BJ (cell line): ENCODE measurements around the gene ATG2B. TPM values are rescaled to one million over a fixed set of nuclear protein-coding genes. Genes with fewer than 3 reads are reported as not detected.
"Not testable (repeated sequence)": the region's sequence is repeated elsewhere in the genome, so short reads cannot be mapped to it uniquely, and the experiment has no call there.

Experiments
- CTCF ChIA-PET: fragments of 350-600 bp; formaldehyde crosslinking; extraction: SDS; loops from one replicate; lab custom pipeline; 2021; ENCODE audit warnings: antibody characterized with exemption, inconsistent platforms; lab: Yijun Ruan, JAX
- POLR2A ChIA-PET: fragments of 300-600 bp; sonication (Branson Sonifier 250); formaldehyde crosslinking; extraction: SDS; loops from one replicate; lab custom pipeline; 2021; ENCODE audit warnings: antibody characterized with exemption; lab: Charles Lee
- DNase-seq: peaks from one replicate; pipeline ENCODE4 v3.0.0-alpha.2; 2011; ENCODE audit warnings: low read depth
- H3K27me3 ChIP-seq: 2 replicates; pipeline ENCODE4 v1.6.0; 2011; ENCODE audit warnings: low read length; ENCODE audit not compliant: control insufficient read depth, insufficient read depth
- H3K36me3 ChIP-seq: 2 replicates; pipeline ENCODE4 v1.5.1; 2011; ENCODE audit warnings: low read length; ENCODE audit not compliant: control insufficient read depth, insufficient read depth
- H3K4me3 ChIP-seq: 2 replicates; pipeline ENCODE4 v1.5.1; 2011; ENCODE audit warnings: low read depth, mild to moderate bottlenecking, control low read depth, low read length
- polyA plus RNA-seq: library from polyadenylated mRNA; depleted of rRNA; stranded (reverse); fragments of >200 nt; gene quantifications from 2 replicates; pipeline ENCODE4 v1.2.3, GENCODE V29; 2011
- TF ChIP-seq, protein P1 (sequence below): IDR thresholded peaks from 2 replicates; pipeline ENCODE4 v1.5.1; 2011; ENCODE audit warnings: low read depth, mild to moderate bottlenecking, control low read depth, inconsistent platforms, low read length, moderate library complexity; ENCODE audit not compliant: insufficient read depth

The ATG2B gene
- polyA plus RNA-seq, 1 experiment, result 11.6 TPM

DNA sequence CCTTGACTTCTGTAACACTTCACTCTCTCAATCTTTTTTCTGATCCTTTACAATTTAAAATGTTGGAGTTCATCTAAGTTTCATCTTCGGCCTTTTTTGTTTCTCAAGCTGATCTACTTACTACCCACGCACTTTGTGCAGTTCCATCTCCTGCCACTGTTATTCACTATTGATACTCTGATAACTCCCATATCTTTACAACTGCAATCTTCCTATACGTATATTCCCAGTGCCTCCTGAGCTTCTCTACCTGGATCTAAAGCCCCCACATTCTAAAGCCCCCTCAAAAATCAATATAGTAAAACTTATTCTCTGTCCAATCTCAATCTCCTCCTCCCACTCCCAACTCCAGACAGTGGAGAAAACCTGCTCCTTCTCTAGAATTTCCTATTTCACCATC is 5.9 kb downstream of the ATG2B start:
- POLR2A ChIA-PET, result no interaction called here
- Histone ChIP-seq H3K27me3 (no peaks in the 10 kb centered on the region), H3K36me3 (no peaks in the 10 kb centered on the region), H3K4me3 (no peak overlapping the region)
- TF ChIP-seq, protein P1, sequence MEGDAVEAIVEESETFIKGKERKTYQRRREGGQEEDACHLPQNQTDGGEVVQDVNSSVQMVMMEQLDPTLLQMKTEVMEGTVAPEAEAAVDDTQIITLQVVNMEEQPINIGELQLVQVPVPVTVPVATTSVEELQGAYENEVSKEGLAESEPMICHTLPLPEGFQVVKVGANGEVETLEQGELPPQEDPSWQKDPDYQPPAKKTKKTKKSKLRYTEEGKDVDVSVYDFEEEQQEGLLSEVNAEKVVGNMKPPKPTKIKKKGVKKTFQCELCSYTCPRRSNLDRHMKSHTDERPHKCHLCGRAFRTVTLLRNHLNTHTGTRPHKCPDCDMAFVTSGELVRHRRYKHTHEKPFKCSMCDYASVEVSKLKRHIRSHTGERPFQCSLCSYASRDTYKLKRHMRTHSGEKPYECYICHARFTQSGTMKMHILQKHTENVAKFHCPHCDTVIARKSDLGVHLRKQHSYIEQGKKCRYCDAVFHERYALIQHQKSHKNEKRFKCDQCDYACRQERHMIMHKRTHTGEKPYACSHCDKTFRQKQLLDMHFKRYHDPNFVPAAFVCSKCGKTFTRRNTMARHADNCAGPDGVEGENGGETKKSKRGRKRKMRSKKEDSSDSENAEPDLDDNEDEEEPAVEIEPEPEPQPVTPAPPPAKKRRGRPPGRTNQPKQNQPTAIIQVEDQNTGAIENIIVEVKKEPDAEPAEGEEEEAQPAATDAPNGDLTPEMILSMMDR, result no peak
- CTCF ChIA-PET, result interaction anchor here (0.9 to 1.0 kb wide), 3 partner anchors 12 to 31 kb away, joined by 3 read pairs; no protein-coding TSS in a partner anchor
- no peak for DNase-seq

DNA sequence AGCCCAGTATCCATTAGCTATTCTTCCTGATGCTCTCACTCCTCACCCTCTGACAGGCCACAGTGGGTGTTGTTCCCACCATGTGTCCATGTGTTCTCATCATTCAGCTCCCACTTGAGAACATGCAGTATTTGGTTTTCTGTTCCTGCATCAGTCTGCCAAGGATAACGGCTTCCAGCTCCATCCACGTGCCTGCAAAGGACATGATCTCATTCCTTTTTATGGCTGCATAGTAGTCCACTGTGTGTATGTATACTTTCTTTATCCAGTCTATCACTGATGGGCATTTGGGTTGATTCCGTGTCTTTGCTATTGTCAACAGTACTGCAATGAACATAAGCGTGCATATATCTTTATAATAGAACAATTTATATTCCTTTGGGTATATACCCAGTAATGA is 8.9 kb downstream of the ATG2B start:
- DNase-seq, result no peak
- ChIA-PET POLR2A (no interaction called here), CTCF (no interaction called here)
- Histone ChIP-seq H3K4me3 (no peak overlapping the region), H3K36me3 (peaks cover 2% of the 10 kb centered on the region; the same call in 1 of the 2 replicates), H3K27me3 (no peaks in the 10 kb centered on the region)
- TF ChIP-seq, protein P1, result no peak

DNA sequence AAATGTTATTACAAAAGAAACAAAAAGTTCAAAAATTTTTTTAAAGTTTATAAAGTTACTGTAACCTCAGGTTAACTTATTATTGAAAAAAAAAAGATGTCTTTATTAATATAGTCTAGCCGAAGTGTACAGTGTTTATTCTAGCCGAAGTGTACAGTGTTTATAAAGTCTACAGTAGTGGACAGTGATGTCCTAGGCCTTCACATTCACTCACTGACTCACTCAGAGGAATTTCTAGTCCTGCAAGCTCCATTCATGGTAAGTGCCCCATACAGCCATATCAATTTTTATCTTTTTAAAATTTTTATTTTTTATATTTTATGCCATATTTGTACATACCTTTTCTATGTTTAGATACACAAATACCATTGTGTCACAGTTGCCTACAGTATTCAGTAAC is 10.4 kb downstream of the ATG2B start:
- ChIA-PET POLR2A (no interaction called here), CTCF (interaction anchor here (0.6 kb wide), 2 partner anchors 18 to 128 kb away, joined by 3 read pairs; no protein-coding TSS in a partner anchor)
- TF ChIP-seq, protein P1, result no peak
- DNase-seq, result no peak
- Histone ChIP-seq H3K4me3 (no peak overlapping the region), H3K27me3 (no peaks in the 10 kb centered on the region), H3K36me3 (peaks cover 2% of the 10 kb centered on the region; the same call in 1 of the 2 replicates)

DNA sequence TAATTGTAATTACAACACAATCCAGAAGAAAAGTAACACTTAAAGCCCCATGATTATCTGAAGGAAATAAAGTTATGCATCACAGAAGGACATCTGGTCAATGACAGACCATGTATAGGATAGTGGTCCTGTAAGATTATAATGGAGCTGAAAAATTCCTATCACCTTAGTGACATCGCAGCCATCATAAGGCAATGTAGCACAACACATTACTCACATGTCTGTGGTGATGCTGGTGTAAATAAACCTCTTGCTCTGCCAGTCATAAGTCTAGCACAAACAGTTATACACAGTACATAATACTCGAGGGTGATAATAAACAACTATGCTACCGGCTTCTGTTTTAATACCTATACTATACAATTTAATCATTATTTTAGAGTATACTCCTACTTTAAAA is 11.2 kb downstream of the ATG2B start:
- DNase-seq, result no peak
- no peak overlapping the region for H3K4me3 ChIP-seq
- POLR2A ChIA-PET, result no interaction called here
- H3K36me3 ChIP-seq, result peaks cover 2% of the 10 kb centered on the region; the same call in 1 of the 2 replicates
- CTCF ChIA-PET, result interaction anchor here (0.6 kb wide), 1 partner anchor 127 kb away, joined by 3 read pairs; no protein-coding TSS in a partner anchor
- no peaks in the 10 kb centered on the region for H3K27me3 ChIP-seq
- TF ChIP-seq, protein P1, result no peak

DNA sequence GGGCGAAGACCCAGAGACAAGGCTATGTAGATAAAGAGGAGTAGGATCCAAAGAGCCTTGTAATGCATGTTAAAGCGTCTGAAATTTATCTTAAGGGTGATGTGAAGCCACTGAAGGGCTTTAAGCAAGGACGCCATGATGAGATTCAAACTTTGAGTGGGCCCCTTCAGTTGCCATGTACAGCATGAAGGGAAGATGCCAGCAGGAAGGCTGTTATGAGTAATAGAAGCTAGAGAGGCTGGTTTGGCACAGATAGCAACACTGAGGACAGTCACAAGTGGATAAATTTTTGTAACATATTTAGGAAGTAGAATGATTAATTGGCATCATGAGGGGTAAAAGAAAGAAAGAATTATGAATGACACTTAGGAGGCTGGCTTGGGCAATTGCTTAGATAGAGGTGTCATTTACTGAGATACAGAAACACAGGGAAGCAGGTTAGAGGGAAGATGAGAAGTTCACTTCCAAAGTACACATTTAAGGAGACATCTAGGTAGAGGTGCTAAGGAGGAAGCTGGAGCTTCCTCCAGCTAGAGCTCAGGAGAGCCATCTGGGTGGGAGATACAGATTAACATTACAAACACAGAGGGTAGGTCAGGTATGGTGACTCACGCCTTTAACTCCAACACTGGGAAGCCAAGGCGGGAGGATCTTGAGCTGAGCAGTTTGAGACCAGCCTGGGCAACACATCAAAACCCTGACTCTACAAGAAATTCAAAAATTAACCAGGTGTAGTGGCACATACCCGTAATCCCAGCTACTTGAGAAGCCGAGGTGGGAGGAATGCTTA is 13.7 kb downstream of the ATG2B start:
- CTCF ChIA-PET, result no interaction called here
- DNase-seq, result no peak
- H3K27me3 ChIP-seq, result no peaks in the 10 kb centered on the region
- TF ChIP-seq, protein P1, result no peak
- peaks cover 2% of the 10 kb centered on the region; the same call in 1 of the 2 replicates for H3K36me3 ChIP-seq
- POLR2A ChIA-PET, result no interaction called here
- H3K4me3 ChIP-seq, result no peak overlapping the region

DNA sequence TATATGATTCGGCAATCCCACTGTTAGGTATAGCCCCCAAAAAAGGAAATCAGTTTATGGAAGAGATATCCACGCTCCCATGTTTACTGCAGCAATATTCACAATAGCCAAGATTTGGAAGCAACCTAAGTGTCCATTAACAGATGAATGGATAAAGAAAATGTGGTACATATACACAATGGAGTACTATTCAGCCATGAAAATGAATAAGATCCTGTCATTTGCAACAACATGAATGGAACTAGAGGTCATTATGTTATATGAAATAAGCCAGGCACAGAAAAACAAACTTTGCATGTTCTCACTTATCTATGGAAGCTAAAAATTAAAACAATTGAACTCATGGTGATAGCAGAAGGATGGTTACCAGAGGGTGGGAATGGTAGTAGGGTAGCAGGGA is 15.2 kb downstream of the ATG2B start:
- POLR2A ChIA-PET, result not testable (repeated sequence)

More for the DNA sequence above, 15.2 kb downstream of the ATG2B start:
- H3K27me3 ChIP-seq, H3K4me3 ChIP-seq, H3K36me3 ChIP-seq, CTCF ChIA-PET, DNase-seq: not testable (repeated sequence)
